Transverse colon (tissue), 4 donors: ENCODE results near the gene LRIG1. TPM values are rescaled to one million over a fixed set of nuclear protein-coding genes. Genes with fewer than 3 reads are reported as not detected.

Source experiments
- DNase-seq: peaks from one replicate; pipeline ENCODE4 v3.0.0-alpha.2; 2019
- H3K27ac ChIP-seq, 4 donors: fragments of 200-600 bp; sonication (generic); 2 replicates each; pipeline ENCODE4 v1.5.1; 2016 to 2018; ENCODE audit warnings: inconsistent platforms in 4 of 4
- H3K27me3 ChIP-seq: fragments of 200-600 bp; sonication (generic); 2 replicates; pipeline ENCODE4 v1.5.1; 2017; ENCODE audit warnings: inconsistent platforms
- H3K36me3 ChIP-seq, 4 donors: fragments of 200-600 bp; sonication (generic); 2 replicates each; pipeline ENCODE4 v1.5.1; 2017 to 2019; ENCODE audit warnings: inconsistent platforms in 4 of 4
- H3K4me1 ChIP-seq, 4 donors: fragments of 200-600 bp; sonication (generic); 2 replicates each; pipeline ENCODE4 v1.5.1; 2017 to 2020; ENCODE audit warnings: inconsistent platforms in 4 of 4
- H3K4me3 ChIP-seq, 4 donors: fragments of 200-600 bp; sonication (generic); 1 replicate in 1 of 4; 2 replicates in 3 of 4; pipeline versions ENCODE4 v1.5.1 to v1.6.1; 2017 to 2019; ENCODE audit warnings: inconsistent platforms in 4 of 4
- H3K9me3 ChIP-seq, 2 donors: fragments of 200-600 bp; sonication (generic); 2 replicates each; pipeline ENCODE4 v1.5.1; 2017 to 2019; ENCODE audit warnings: inconsistent platforms in 2 of 2
- EP300 ChIP-seq: sonication (generic); formaldehyde crosslinking; IDR thresholded peaks from one replicate; pipeline ENCODE4 v1.6.1; 2017; ENCODE audit warnings: antibody characterized with exemption, low read depth
- POLR2A ChIP-seq: fragments of 450-650 bp; IDR thresholded peaks from one replicate; pipeline ENCODE4 v1.6.1; 2016; ENCODE audit warnings: antibody characterized with exemption, mild to moderate bottlenecking, moderate library complexity
- POLR2AphosphoS5 ChIP-seq, 3 donors: sonication (generic); formaldehyde crosslinking; IDR thresholded peaks; one replicate each; pipeline ENCODE4 v1.6.1; 2016; ENCODE audit warnings: antibody characterized with exemption in 3 of 3
- WGBS, 2 donors: methylation state at CpG; one replicate each; pipeline ENCODE4 v1.1.5; 2018; ENCODE audit warnings: low coverage in 1 of 2; 5-methylcytosine and 5-hydroxymethylcytosine counted together
- in situ Hi-C, 4 donors: fragments of 200-750 bp; cut with MboI; loops; one replicate each; pipeline versions ENCODE4 v1.15.0 to v1.15.1; 2017; ENCODE audit warnings: low sequenced_read_pairs in 3 of 4, low pct_ligation_motif_present in 1 of 4, low pct_unique_long_range_greater_than_20kb in 1 of 4
- intact Hi-C: fragments of 100-400 bp; cut with DNase I; formaldehyde crosslinking; loops from one replicate; pipeline ENCODE4 v1.15.1; 2023; ENCODE audit warnings: low total_unique reads
- total RNA-seq, 4 donors: library from RNA; depleted of rRNA; stranded (reverse); fragments of >200 nt; gene quantifications; one replicate each; pipeline ENCODE4 v1.1.0, GENCODE V29; 2016
- TF ChIP-seq, protein P1 (sequence below), 5 experiments: fragments of 200-600 bp in 3 of 5; fragments of 450-650 bp in 2 of 5; sonication (generic) in 3 of 5; IDR thresholded peaks; 1 replicate in 2 of 5; 2 replicates in 3 of 5; pipeline ENCODE4 v1.5.1; 2016 to 2017; ENCODE audit warnings: antibody characterized with exemption in 5 of 5, inconsistent platforms in 3 of 5, mild to moderate bottlenecking in 2 of 5, moderate library complexity in 1 of 5

LRIG1 gene
- total RNA-seq, 4 donors from 2014 or later = 67.2 to 87.6 (median 79.3) TPM

DNA sequence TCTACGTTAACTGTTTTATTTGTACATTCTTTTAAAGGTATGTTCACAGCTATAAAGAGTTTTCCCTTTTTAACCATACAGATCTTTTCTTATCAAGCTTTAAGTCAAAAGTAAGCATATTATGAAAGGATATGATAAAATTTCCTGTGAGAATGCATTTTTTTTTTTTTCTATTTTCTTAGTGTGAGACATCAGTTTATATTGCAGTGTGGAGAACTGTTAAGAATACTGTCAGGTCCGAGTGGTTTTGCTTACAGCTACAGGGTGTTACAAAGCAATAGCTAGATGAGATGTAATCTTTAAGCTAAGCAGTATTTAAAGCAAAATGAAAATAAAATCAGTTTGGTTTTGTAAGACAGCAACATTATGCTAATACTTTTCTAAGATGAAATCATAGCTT, 146.8 kb downstream of the LRIG1 start:
- no peak overlapping the region for H3K4me3 ChIP-seq
- intact Hi-C loops (no loop called here), in situ Hi-C loops (no loop called here)
- no peaks in the 10 kb centered on the region for H3K27me3 ChIP-seq
- no peaks in the 10 kb centered on the region for H3K4me1 ChIP-seq
- TF ChIP-seq POLR2A (no peak), EP300 (no peak)
- 74 to 78% methylated on average over 2 of the region's 2 CpGs for WGBS, 2 donors
- no peak overlapping the region for H3K27ac ChIP-seq
- no peaks in the 10 kb centered on the region for H3K9me3 ChIP-seq
- H3K36me3 ChIP-seq = no peaks in the 10 kb centered on the region
- no peak for DNase-seq

DNA sequence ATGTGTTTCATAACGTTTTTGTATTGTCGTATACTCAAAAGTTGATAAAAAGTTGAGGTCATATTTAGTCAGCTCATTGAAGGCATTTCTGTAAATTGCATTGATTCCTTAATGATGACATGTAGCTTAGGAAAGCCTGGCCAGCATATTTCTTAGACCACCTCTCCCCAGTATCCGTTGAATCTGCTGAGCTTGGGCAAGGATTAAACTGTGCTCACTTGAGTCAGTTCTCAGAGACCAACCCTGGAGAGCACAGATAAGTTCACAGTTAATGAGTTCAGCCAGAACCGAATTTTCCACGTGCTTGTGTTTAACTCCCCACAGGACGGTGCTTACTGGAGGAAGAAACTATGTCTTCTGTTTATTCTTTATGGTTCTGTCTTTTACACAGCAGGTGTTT, 147.3 kb downstream of the LRIG1 start:
- TF ChIP-seq, protein P1, sequence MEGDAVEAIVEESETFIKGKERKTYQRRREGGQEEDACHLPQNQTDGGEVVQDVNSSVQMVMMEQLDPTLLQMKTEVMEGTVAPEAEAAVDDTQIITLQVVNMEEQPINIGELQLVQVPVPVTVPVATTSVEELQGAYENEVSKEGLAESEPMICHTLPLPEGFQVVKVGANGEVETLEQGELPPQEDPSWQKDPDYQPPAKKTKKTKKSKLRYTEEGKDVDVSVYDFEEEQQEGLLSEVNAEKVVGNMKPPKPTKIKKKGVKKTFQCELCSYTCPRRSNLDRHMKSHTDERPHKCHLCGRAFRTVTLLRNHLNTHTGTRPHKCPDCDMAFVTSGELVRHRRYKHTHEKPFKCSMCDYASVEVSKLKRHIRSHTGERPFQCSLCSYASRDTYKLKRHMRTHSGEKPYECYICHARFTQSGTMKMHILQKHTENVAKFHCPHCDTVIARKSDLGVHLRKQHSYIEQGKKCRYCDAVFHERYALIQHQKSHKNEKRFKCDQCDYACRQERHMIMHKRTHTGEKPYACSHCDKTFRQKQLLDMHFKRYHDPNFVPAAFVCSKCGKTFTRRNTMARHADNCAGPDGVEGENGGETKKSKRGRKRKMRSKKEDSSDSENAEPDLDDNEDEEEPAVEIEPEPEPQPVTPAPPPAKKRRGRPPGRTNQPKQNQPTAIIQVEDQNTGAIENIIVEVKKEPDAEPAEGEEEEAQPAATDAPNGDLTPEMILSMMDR (IDR thresholded peaks at IDR 0.05) = no peak
- no peak for TF ChIP-seq POLR2AphosphoS5 (IDR thresholded peaks at IDR 0.05)
- H3K27me3 ChIP-seq = no peaks in the 10 kb centered on the region
- H3K27ac ChIP-seq = no peak overlapping the region
- no peaks in the 10 kb centered on the region for H3K36me3 ChIP-seq
- intact Hi-C loops = no loop called here
- no peak overlapping the region for H3K4me3 ChIP-seq
- no peak for DNase-seq
- H3K9me3 ChIP-seq = no peaks in the 10 kb centered on the region
- no peaks in the 10 kb centered on the region for H3K4me1 ChIP-seq
- WGBS, 2 donors = 64 to 67% methylated on average over 2 to 6 of the region's 6 CpGs
- in situ Hi-C loops = no loop called here

DNA sequence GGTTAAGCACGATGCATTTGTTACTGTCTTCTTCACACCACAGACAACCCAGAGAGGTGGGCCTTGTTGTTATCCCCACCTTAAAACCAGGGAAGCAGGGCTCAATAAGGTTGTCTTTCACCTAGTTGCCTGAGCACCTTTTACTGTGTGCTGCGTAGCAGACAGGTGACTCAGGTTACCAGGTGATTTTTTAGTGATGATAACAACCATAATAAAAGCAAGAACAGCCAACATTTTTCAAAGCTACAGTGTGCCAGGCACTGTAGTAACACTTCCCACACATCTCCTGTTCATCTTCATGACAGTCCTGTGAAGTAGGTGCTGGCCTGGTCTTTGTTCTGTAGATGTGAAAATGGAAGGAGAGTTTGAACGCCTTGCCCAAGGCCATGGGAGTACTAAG, 147.8 kb downstream of the LRIG1 start:
- H3K4me1 ChIP-seq = no peaks in the 10 kb centered on the region
- 80 to 96% methylated on average over 1 to 3 of the region's 3 CpGs for WGBS, 2 donors
- DNase-seq = no peak
- H3K4me3 ChIP-seq = no peak overlapping the region
- H3K27ac ChIP-seq = no peak overlapping the region
- in situ Hi-C loops = no loop called here
- no peaks in the 10 kb centered on the region for H3K9me3 ChIP-seq
- H3K36me3 ChIP-seq = no peaks in the 10 kb centered on the region
- H3K27me3 ChIP-seq = no peaks in the 10 kb centered on the region
- no peak for TF ChIP-seq EP300
- TF ChIP-seq, protein P1 (IDR thresholded peaks at IDR 0.05) = no peak
- no peak for TF ChIP-seq POLR2A
- TF ChIP-seq POLR2AphosphoS5 (IDR thresholded peaks at IDR 0.05) = no peak
- intact Hi-C loops = no loop called here

DNA sequence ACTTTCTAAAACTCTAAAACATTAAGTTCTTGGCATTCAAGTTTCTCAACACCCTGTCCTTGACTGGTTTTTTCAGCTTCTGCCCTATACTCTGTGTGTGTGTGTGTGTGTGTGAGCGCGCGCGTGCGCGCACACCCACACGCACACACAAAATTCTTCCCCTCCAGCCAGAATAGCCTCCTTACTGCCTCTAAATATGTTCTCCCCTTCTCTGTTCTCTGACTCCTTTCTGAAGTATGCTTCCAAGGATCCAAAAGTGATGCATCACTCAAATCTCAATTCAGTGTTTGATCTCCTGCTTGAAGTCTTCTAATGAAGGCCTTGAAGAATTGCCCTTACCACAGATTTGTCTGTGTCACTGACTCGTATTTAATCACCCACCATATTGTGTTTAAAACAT, 150.2 kb downstream of the LRIG1 start:
- Histone ChIP-seq H3K4me3 (no peak overlapping the region), H3K27me3 (no peaks in the 10 kb centered on the region), H3K9me3 (no peaks in the 10 kb centered on the region), H3K36me3 (no peaks in the 10 kb centered on the region), H3K27ac (no peak overlapping the region), H3K4me1 (peaks cover 0 to 3% (median 3%) of the 10 kb centered on the region in 4 donors)
- DNase-seq = no peak
- in situ Hi-C loops (no loop called here), intact Hi-C loops (no loop called here)
- TF ChIP-seq EP300 (no peak), POLR2AphosphoS5 (IDR thresholded peaks at IDR 0.05) (no peak), POLR2A (no peak)
- WGBS, 2 donors = 86 to 93% methylated on average over 2 to 8 of the region's 8 CpGs

DNA sequence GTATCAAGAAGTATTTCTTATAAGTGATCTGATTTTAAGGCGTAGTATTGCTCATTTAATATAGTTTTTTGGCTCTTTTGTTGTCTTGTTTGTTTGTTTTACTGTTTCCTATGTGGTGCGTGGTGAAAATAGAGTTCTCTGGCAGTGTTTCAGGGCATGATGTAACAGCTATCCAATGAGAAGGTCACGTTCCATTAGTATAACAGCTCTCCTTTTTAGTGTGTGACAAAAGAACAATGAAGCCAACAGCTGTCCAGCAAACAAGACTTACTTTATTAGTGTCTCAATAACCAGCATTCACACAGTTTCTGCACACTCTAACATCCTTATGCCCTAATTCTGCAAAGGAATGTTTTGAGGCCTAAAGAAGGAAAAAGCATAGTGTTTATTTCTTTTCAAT, 152.1 kb downstream of the LRIG1 start:
- no peak overlapping the region for H3K4me3 ChIP-seq
- no peaks in the 10 kb centered on the region for H3K27me3 ChIP-seq
- intact Hi-C loops (no loop called here), in situ Hi-C loops (no loop called here)
- no peaks in the 10 kb centered on the region for H3K36me3 ChIP-seq
- TF ChIP-seq POLR2A (no peak), POLR2AphosphoS5 (IDR thresholded peaks at IDR 0.05) (no peak), EP300 (no peak)
- TF ChIP-seq, protein P1 (IDR thresholded peaks at IDR 0.05) = no peak
- H3K4me1 ChIP-seq = peaks cover 0 to 17% (median 15%) of the 10 kb centered on the region in 4 donors
- WGBS, 2 donors = 64 to 81% methylated on average over 3 of the region's 3 CpGs
- H3K9me3 ChIP-seq = no peaks in the 10 kb centered on the region
- H3K27ac ChIP-seq = no peak overlapping the region
- no peak for DNase-seq
